ENCODE results near the gene GRM2.

Gene GRM2

DNA sequence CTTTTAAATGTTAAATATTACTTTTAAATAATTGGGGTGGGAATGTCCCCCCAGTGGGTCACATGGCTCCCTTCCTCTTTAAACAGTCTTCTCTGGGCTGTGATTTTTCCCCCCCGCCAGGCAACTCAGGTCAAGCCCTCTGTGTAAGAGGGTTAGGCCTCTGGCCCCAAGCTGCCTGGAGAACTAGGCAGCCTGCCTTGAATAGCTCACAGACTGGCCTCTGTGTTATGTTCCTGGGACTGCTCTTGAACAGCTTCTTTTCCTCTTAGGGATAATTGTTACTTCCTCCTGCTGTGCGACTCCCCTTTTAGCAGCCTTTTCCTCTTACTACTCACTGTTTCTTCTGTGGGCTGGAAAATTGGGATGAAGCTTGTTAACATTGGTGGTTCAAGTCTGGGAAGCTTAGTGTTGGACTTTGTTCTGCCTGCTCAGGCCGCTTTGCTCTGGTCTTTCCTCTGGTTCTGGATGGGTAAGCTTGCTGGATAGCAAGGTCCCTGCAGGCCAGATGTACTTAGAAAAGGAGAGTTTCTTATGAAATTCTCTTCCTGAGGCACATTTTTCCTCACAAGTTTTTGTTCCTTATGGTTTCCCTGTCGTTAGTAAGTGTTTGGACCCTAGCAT, 33.6 kb upstream of the GRM2 start:
- Histone ChIP-seq H3K9me3 (ENCODE audit: control insufficient read depth, low read length) (no peaks in the 10 kb centered on the region), H3K27me3 (replicated peaks; ENCODE audit: control insufficient read depth, insufficient read depth, low read length) (no peaks in the 10 kb centered on the region), H3K4me3 (ENCODE audit: low read length) (no peak overlapping the region), H3K36me3 (ENCODE audit: control insufficient read depth, insufficient read depth, low read length, severe bottlenecking) (peaks cover 21% of the 10 kb centered on the region), H3K9ac (ENCODE audit: low read length) (peak overlapping the region; percentile 14), H3K4me1 (ENCODE audit: control insufficient read depth, insufficient read depth, low read length) (peaks cover 29% of the 10 kb centered on the region)
- no peak for DNase-seq (ENCODE audit: low read depth)

DNA sequence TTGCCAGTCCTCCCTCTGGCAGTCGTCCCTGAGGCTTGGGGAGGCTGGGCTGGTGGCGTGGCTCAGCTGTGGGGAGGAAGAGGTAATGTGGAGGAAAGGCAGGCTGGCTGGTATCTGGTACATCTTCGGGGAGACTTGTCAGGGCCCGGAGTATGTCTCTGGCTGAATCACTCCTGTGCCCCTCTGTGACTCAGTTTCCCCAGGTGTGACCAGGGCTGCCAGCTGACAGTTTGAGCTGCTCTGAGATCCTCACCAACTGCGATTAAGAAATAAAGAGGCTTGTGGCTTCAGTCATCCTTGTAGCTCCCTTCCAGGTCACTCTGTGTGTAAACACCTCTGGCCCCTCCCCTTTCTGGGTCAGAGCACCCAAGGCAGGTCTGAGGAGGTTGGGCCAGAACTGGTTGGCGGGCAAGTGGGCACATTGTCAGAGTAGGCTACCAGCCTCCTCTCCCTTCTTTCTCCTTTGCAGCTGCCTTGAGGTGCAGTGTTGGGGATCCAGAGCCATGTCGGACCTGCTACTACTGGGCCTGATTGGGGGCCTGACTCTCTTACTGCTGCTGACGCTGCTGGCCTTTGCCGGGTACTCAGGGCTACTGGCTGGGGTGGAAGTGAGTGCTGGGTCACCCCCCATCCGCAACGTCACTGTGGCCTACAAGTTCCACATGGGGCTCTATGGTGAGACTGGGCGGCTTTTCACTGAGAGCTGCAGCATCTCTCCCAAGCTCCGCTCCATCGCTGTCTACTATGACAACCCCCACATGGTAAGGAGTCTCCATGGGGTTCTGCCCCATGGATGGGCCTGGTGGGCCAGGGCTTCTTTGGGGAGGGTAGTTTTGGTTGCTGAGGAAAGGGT, 32.8 kb upstream of the GRM2 start:
- Histone ChIP-seq H3K9ac (ENCODE audit: low read length) (no peak overlapping the region), H3K27me3 (replicated peaks; ENCODE audit: control insufficient read depth, insufficient read depth, low read length) (no peaks in the 10 kb centered on the region), H3K4me1 (ENCODE audit: control insufficient read depth, insufficient read depth, low read length) (peaks cover 25% of the 10 kb centered on the region), H3K9me3 (ENCODE audit: control insufficient read depth, low read length) (no peaks in the 10 kb centered on the region), H3K4me3 (ENCODE audit: low read length) (no peak overlapping the region), H3K36me3 (ENCODE audit: control insufficient read depth, insufficient read depth, low read length, severe bottlenecking) (peaks cover 21% of the 10 kb centered on the region)
- DNase-seq (ENCODE audit: low read depth): no peak

DNA sequence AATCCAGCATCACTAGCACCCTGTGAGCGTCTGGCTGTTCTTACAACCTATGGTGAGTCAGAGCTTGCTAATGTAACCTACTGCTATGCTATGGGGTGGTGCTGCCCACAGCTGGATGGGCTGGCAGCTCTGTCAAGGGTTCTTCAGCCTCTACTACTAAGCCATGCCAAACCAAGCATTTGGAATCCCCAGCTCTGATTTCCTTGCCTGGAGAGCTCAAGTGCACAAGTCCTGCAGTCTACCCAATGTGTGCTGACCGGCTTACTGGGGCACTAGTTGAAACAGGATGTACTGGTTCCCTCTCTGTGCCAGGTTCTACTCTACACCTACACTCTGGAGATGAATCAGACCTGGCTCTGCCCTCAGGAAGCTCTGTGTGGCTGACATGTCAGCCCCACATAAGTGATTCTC, 31.7 kb upstream of the GRM2 start:
- H3K9ac ChIP-seq (ENCODE audit: low read length): no peak overlapping the region
- no peaks in the 10 kb centered on the region for H3K27me3 ChIP-seq (replicated peaks; ENCODE audit: control insufficient read depth, insufficient read depth, low read length)
- H3K9me3 ChIP-seq (ENCODE audit: control insufficient read depth, low read length): no peaks in the 10 kb centered on the region
- H3K36me3 ChIP-seq (ENCODE audit: control insufficient read depth, insufficient read depth, low read length, severe bottlenecking): peaks cover 21% of the 10 kb centered on the region
- no peak overlapping the region for H3K4me3 ChIP-seq (ENCODE audit: low read length)
- peak; percentile 66 for DNase-seq (ENCODE audit: low read depth)
- H3K4me1 ChIP-seq (ENCODE audit: control insufficient read depth, insufficient read depth, low read length): peaks cover 20% of the 10 kb centered on the region

DNA sequence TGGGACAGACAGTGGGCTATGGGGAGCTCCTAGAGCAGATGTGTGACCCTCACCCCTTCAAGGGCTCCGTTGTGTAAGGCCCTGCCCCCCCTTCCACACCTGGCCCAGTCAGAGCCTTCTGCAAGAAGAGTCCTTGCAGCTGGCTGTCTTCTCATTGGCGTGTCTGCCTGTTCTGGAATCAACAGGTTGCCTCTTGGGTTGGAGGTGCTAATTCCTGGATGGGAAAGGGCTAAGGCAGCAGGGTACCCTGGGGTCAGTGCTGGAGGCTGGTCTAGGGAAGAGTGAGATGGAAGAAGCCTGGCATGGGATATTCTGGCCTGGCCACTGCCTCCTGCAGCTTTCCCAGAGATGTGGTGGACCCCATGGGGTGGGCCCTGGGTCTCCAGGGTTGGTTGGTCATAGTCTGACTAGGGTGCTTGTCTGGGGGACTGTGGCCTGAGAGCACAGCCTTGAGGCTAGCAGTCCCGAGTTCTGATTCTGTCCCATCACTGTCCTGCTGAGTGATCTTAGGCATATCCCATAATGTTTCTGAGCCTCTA, 30.7 kb upstream of the GRM2 start:
- H3K4me1 ChIP-seq (ENCODE audit: control insufficient read depth, insufficient read depth, low read length): peaks cover 19% of the 10 kb centered on the region

DNA sequence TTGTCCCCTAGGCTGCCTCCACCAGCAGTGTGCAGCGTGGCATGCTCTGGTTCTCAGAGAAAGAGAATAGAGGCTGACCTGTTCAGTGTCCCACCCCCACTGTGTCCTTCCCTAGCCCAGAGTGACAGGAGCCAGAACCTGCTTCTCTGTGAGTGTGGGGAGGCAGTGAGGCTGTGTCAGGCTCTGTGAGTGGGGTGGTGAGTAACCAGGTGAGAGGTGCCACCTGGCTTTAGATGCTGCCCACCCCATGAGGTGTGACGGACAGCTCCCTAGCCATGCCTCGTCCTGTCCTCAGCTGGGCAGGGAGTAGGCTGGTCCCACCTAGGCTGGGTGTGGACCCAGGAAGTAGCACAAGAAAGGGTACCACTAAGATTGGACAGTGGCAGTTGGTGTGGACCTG, 29.5 kb upstream of the GRM2 start:
- no peak overlapping the region for H3K9ac ChIP-seq (ENCODE audit: low read length)
- no peaks in the 10 kb centered on the region for H3K9me3 ChIP-seq (ENCODE audit: control insufficient read depth, low read length)
- no peak overlapping the region for H3K4me3 ChIP-seq (ENCODE audit: low read length)
- H3K36me3 ChIP-seq (ENCODE audit: control insufficient read depth, insufficient read depth, low read length, severe bottlenecking): peaks cover 21% of the 10 kb centered on the region
- peaks cover 24% of the 10 kb centered on the region for H3K4me1 ChIP-seq (ENCODE audit: control insufficient read depth, insufficient read depth, low read length)
- DNase-seq (ENCODE audit: low read depth): no peak
- H3K27me3 ChIP-seq (replicated peaks; ENCODE audit: control insufficient read depth, insufficient read depth, low read length): no peaks in the 10 kb centered on the region

More for the DNA sequence above, 30.7 kb upstream of the GRM2 start:
- DNase-seq (ENCODE audit: low read depth): no peak
- Histone ChIP-seq H3K36me3 (ENCODE audit: control insufficient read depth, insufficient read depth, low read length, severe bottlenecking) (peaks cover 21% of the 10 kb centered on the region), H3K9ac (ENCODE audit: low read length) (no peak overlapping the region), H3K9me3 (ENCODE audit: control insufficient read depth, low read length) (no peaks in the 10 kb centered on the region), H3K4me3 (ENCODE audit: low read length) (no peak overlapping the region), H3K27me3 (replicated peaks; ENCODE audit: control insufficient read depth, insufficient read depth, low read length) (no peaks in the 10 kb centered on the region)

DNA sequence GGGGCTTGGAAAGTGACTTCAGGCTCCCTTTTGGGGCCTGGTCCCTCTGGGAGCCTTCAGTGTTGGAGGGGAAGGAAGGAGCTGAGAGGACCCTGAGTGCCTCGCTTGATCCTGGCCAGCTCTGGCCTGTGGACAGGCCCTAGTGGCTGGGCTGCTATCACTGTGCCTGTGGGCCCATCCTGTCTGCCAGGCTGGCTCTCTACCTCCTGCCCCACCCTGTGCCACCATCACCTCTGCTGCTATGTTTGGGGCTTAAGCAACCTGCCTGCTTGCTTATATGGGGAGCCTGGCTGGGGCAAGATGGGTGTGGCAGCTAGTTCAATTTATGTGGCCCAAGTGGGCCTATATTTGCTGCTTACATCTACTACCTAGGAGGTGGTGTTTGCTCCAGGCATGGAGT, 28.7 kb upstream of the GRM2 start:
- no peak for DNase-seq (ENCODE audit: low read depth)
- Histone ChIP-seq H3K4me3 (ENCODE audit: low read length) (no peak overlapping the region), H3K9me3 (ENCODE audit: control insufficient read depth, low read length) (no peaks in the 10 kb centered on the region), H3K9ac (ENCODE audit: low read length) (peak overlapping the region; percentile 2), H3K36me3 (ENCODE audit: control insufficient read depth, insufficient read depth, low read length, severe bottlenecking) (peaks cover 21% of the 10 kb centered on the region), H3K4me1 (ENCODE audit: control insufficient read depth, insufficient read depth, low read length) (peaks cover 21% of the 10 kb centered on the region), H3K27me3 (replicated peaks; ENCODE audit: control insufficient read depth, insufficient read depth, low read length) (no peaks in the 10 kb centered on the region)

DNA sequence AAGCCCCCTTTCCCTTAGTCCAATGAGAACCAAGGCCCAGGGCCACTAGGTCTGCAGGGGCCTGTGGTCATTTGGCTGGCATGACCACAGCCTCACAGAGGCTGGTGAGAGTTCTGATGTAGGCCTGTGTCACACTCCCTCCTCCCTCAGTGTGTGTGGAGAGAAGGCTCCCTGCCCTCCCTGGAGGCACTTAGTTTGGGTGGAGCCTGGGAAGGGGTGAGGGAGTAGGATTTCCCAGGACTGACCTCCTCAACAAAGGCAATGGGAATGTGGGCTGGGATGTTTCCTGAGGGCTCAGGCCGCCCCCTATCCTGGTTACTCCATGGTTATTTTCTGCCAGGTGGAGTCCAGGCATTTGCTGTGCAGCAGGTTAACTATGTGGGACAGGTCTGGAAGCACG, 28.2 kb upstream of the GRM2 start:
- Histone ChIP-seq H3K4me3 (ENCODE audit: low read length) (no peak overlapping the region), H3K27me3 (replicated peaks; ENCODE audit: control insufficient read depth, insufficient read depth, low read length) (no peaks in the 10 kb centered on the region), H3K9ac (ENCODE audit: low read length) (peak overlapping the region; percentile 2), H3K9me3 (ENCODE audit: control insufficient read depth, low read length) (no peaks in the 10 kb centered on the region), H3K36me3 (ENCODE audit: control insufficient read depth, insufficient read depth, low read length, severe bottlenecking) (peaks cover 21% of the 10 kb centered on the region), H3K4me1 (ENCODE audit: control insufficient read depth, insufficient read depth, low read length) (peaks cover 21% of the 10 kb centered on the region)
- no peak for DNase-seq (ENCODE audit: low read depth)

DNA sequence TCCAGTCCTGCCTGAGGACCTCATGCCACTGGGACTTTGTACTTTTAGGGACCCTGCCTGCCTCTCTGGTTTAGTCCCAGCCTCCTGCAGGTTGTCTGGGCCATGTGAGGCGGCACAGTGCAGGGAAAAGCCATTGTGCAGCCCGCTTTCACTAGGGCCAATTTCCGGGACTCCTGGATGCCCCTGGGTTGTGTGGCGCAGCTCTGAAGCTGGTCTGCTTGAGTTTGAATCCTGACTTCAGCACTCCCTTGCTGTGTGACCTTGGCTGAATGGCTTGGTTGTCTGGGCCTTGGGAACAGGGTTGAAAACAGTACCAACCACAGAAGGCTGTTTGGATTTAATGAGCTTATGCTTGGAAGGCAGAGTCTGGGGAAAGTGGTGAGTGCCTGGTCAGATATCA, 27.6 kb upstream of the GRM2 start:
- no peak for DNase-seq (ENCODE audit: low read depth)
- H3K36me3 ChIP-seq (ENCODE audit: control insufficient read depth, insufficient read depth, low read length, severe bottlenecking): peaks cover 23% of the 10 kb centered on the region
- H3K27me3 ChIP-seq (replicated peaks; ENCODE audit: control insufficient read depth, insufficient read depth, low read length): no peaks in the 10 kb centered on the region

DNA sequence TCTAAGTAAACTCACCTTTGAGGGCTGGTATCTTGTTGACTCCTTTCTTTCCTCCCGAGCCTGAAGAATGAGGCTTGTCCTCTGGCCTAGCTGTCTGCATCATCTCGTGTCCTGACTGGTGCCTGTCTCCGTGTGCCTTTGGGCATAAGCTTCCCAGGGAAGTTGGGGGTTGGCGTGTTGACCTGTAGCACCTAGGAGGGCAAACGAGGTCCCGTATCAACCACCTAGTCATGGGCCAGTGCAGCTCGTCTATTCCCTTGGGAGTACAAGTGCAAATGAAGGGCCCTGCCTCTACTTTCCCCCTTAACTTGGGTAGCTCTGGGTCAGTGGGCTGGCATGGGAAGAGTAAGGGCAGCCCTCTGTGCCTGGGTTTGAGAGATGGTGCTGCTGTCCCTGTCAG, 27.1 kb upstream of the GRM2 start:
- no peaks in the 10 kb centered on the region for H3K9me3 ChIP-seq (ENCODE audit: control insufficient read depth, low read length)
- DNase-seq (ENCODE audit: low read depth): no peak
- H3K36me3 ChIP-seq (ENCODE audit: control insufficient read depth, insufficient read depth, low read length, severe bottlenecking): peaks cover 23% of the 10 kb centered on the region
- no peak overlapping the region for H3K9ac ChIP-seq (ENCODE audit: low read length)
- no peaks in the 10 kb centered on the region for H3K27me3 ChIP-seq (replicated peaks; ENCODE audit: control insufficient read depth, insufficient read depth, low read length)
- H3K4me1 ChIP-seq (ENCODE audit: control insufficient read depth, insufficient read depth, low read length): peaks cover 20% of the 10 kb centered on the region
- H3K4me3 ChIP-seq (ENCODE audit: low read length): no peak overlapping the region

More for the DNA sequence above, 27.6 kb upstream of the GRM2 start:
- no peak overlapping the region for H3K9ac ChIP-seq (ENCODE audit: low read length)
- peaks cover 21% of the 10 kb centered on the region for H3K4me1 ChIP-seq (ENCODE audit: control insufficient read depth, insufficient read depth, low read length)
- H3K9me3 ChIP-seq (ENCODE audit: control insufficient read depth, low read length): no peaks in the 10 kb centered on the region
- no peak overlapping the region for H3K4me3 ChIP-seq (ENCODE audit: low read length)

DNA sequence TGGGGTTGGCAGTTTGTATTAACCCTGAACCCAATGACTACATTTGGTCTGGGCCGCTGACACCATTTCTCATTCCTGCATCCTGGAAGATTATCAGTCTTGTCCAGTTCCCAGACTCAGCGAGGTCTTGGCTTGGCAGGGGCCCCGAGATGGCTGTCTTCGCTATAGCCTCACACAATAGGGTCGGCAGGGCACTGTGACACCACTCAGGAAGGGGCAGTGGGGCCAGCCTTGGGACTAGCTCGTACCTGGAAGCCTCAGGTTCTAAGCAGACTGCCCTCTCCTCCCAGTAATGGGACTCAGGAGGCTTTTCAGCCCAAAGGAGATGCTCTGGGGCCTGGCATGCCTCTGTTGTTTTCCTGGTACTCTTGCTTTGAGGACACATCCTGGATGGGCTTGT, 26.7 kb upstream of the GRM2 start:
- H3K9me3 ChIP-seq (ENCODE audit: control insufficient read depth, low read length): no peaks in the 10 kb centered on the region
- H3K27me3 ChIP-seq (replicated peaks; ENCODE audit: control insufficient read depth, insufficient read depth, low read length): no peaks in the 10 kb centered on the region
- H3K4me1 ChIP-seq (ENCODE audit: control insufficient read depth, insufficient read depth, low read length): peaks cover 15% of the 10 kb centered on the region
- no peak for DNase-seq (ENCODE audit: low read depth)
- peaks cover 23% of the 10 kb centered on the region for H3K36me3 ChIP-seq (ENCODE audit: control insufficient read depth, insufficient read depth, low read length, severe bottlenecking)
- no peak overlapping the region for H3K4me3 ChIP-seq (ENCODE audit: low read length)
- H3K9ac ChIP-seq (ENCODE audit: low read length): peak overlapping the region; percentile 28

DNA sequence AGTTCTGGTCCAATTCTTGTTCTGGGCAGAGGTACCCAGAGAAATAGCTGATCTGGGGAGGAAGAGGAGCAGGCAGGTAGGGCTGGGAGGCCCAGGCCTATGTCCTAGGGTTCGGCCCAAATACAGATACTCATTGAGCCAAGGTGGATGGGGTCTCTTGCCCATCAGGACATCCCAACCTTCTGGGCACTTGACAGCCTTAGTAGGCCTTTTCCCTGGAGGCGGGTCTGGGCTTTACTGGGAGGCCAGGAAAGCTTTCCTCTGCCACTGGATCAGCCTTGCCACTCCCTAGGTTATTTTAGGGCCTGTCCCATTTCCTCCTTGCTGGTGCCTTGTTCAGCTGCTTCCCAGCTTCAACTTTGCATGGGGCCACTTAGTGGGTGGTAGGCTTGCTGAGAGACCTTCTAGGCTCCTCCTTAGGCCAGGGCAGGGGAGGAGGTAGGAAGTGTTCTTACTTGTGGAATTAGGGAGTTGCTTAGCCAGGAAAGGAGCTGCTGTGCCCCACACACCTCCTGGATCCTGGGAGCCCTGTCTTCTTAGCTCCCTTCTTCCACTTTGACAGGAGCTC, 26.1 kb upstream of the GRM2 start:
- Histone ChIP-seq H3K4me3 (ENCODE audit: low read length) (no peak overlapping the region), H3K4me1 (ENCODE audit: control insufficient read depth, insufficient read depth, low read length) (peaks cover 14% of the 10 kb centered on the region), H3K9ac (ENCODE audit: low read length) (peak overlapping the region; percentile 28), H3K27me3 (replicated peaks; ENCODE audit: control insufficient read depth, insufficient read depth, low read length) (no peaks in the 10 kb centered on the region), H3K9me3 (ENCODE audit: control insufficient read depth, low read length) (no peaks in the 10 kb centered on the region), H3K36me3 (ENCODE audit: control insufficient read depth, insufficient read depth, low read length, severe bottlenecking) (peaks cover 25% of the 10 kb centered on the region)
- DNase-seq (ENCODE audit: low read depth): no peak

All from adipocyte (in vitro differentiated cells).